LNCaP clone FGC (cell line): Measurements from ENCODE around the gene SLC24A4.
A peak's percentile ranks its signal among the peaks of the same experiment; 100 is the strongest.

Experiments used
- DNase-seq: peaks from one replicate; pipeline ENCODE4 v3.0.0-alpha.2; 2011; ENCODE audit warnings: low read depth
- H3K4me3 ChIP-seq: 2 replicates; pipeline ENCODE4 v1.5.1; 2011; ENCODE audit warnings: mild to moderate bottlenecking, low read depth, low read length, control low read depth
- CTCF ChIP-seq: IDR thresholded peaks from 2 replicates; pipeline ENCODE4 v1.5.1; 2012; ENCODE audit warnings: mild to moderate bottlenecking; ENCODE audit not compliant: control insufficient read depth, insufficient read depth; ENCODE audit errors: extremely low read depth

The SLC24A4 gene

GRCh38 chr14:92451755-92452154 is 128.8 kb downstream of the SLC24A4 start:
- TF ChIP-seq CTCF, result no peak
- DNase-seq, result no peak
- H3K4me3 ChIP-seq, result no peak overlapping the region

- no peak for TF ChIP-seq CTCF
- H3K4me3 ChIP-seq, result no peak overlapping the region
- DNase-seq, result no peak
Measured at GRCh38 chr14:92452471-92452870, 129.5 kb downstream of the SLC24A4 start.

- H3K4me3 ChIP-seq, result no peak overlapping the region
- no peak for TF ChIP-seq CTCF
- no peak for DNase-seq
Measured at GRCh38 chr14:92453691-92454090, 130.7 kb downstream of the SLC24A4 start.

- no peak for TF ChIP-seq CTCF
- H3K4me3 ChIP-seq, result no peak overlapping the region
- no peak for DNase-seq
Measured at GRCh38 chr14:92455231-92455630, 132.3 kb downstream of the SLC24A4 start.

GRCh38 chr14:92456215-92457015 is 133.4 kb downstream of the SLC24A4 start:
- TF ChIP-seq CTCF, result peak; percentile 87
- H3K4me3 ChIP-seq, result no peak overlapping the region
- DNase-seq, result peak; percentile 17

GRCh38 chr14:92457016-92457565 is 134.1 kb downstream of the SLC24A4 start:
- no peak overlapping the region for H3K4me3 ChIP-seq
- no peak for TF ChIP-seq CTCF
- no peak for DNase-seq
